Fibroblast of skin of abdomen (primary cell): ENCODE measurements around the gene CDC34.
A peak's percentile ranks its signal among the peaks of the same experiment; 100 is the strongest.

Source experiments
- DNase-seq: peaks from one replicate; pipeline ENCODE4 v3.0.0-alpha.2; 2013

CDC34 gene

DNA sequence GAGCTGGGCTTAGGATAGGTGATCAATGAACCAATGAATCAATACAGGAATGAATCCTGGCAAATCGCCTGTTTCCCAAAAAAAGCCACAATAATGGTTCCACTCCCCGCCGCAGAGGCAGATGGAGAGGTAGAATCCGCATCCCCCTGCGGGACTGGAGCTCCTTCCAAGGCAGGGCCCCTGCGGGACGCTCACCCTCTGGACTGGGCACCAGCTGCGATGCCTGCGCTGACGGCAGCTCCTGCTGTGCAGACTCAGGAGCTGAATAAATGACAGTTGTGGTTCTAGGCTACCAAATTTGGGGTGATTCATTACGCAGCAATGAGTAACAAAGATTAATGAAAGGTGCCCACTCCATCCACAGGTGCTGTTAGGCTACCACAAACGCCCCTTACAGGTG, 8.8 kb upstream of the CDC34 start:
- DNase-seq = no peak

DNA sequence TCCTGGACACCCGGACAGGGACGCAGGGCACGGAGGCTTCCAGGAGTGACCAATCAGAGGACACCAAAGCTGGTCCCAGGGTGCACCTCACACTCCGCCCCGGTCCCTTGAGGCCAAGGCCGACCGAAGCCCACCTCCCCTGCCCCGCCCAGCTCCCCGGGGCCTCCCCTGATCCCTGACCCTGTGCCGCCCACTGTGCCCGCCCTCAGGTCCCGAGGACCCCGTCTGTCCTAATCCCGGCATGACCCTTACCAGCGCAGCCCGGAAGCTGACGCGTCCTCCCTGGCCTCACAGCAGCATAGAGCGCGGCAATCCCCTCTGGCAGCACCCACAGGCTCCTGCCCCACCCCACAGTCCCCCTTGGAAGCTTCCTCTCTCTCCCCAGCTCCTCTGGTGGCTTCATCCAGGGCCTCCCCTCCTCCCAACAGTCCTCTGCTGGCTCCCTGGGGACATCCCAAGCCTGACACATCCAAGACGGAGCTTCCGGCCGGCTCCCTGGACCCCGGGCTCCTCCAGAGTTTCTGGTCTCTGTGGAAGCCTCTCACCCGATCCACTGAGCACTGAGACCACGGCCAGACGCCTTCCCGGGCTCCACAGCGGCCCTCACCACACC, 7.4 kb upstream of the CDC34 start:
- DNase-seq = peak; percentile 24

DNA sequence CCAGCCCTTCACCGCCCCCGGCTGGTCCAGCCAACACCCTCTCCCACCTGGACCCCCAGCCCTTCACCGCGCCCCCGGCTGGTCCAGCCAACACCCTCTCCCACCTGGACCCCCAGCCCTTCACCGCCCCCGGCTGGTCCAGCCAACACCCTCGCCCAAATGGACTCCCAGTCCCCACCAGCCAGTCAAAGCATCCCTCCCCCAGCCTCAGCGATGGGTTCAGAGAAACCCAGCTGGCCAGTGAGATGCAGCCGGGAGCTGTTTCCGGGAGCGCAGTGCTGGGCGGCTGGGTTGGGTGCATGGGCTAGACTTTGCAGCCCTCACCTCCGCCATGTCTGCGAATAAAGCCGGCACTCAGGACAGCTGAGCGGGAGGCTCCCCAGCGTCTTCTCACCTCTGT, 6.5 kb upstream of the CDC34 start:
- DNase-seq = no peak

DNA sequence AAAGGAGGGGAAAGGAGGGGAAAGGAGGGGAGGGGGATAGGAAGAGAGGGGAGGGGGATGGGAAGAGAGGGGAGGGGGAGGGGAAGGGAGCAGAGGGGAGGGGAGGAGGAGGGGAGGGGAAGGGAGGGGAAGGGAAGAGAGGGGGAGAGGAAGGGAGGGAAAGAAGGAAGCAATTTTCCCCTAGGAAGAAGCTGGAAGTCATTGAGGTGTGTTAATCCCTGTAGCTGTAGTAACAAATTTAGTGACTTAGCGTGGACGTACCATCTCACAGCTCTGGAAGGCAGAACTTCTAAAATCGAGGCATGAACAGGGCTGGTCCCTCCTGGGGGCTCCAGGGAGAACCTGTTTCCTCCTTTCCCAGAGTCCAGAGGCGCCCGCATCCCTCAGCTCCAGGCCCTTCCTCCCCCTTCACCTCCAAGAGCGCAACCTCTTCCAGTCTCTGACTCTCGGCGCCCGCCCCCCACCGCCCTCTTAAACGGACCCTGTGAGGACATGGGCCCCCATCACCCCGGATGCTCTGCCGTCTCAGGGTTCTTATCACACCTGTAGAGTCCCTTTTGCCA, 5.6 kb upstream of the CDC34 start:
- DNase-seq = no peak

DNA sequence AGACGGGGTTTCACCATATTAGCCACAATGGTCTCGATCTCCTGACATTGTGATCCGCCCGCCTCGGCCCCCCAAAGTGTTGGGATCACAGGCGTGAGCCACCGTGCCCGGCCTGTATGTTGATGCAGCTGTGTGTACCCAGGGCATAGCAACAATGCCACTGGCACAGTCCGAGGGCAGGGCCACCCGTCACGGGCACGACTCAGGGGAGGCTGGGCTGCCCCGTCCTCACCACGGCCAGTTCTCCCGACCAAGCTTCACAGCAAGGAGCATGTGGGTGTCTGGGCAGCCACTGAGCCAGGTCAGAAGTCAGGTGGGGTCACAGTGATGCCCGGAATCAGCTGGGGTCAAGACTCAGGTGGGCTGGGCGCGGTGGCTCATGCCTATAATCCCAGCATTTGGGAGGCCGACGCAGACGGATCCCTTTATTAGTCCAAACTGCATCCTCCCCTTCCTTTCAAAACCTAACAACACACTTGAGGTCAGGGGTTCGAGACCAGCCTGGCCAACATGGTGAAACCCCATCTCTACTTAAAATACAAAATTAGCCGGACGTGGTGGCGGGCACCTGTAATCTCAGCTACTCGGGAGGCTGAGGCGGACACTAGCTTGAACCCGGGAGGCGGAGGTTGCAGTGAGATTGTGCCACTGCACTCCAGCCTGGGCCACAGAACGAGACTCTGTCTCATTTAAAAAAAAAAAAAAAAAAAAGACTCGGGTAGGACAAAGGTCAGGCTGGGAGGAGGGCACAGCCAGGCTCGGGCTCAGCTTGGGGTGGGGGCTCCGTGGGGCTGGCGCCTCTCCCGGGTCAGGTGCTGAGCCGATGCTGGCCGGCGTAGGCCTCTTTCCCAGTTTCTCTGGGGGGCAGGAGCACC, 1.2 kb upstream of the CDC34 start:
- DNase-seq = no peak

DNA sequence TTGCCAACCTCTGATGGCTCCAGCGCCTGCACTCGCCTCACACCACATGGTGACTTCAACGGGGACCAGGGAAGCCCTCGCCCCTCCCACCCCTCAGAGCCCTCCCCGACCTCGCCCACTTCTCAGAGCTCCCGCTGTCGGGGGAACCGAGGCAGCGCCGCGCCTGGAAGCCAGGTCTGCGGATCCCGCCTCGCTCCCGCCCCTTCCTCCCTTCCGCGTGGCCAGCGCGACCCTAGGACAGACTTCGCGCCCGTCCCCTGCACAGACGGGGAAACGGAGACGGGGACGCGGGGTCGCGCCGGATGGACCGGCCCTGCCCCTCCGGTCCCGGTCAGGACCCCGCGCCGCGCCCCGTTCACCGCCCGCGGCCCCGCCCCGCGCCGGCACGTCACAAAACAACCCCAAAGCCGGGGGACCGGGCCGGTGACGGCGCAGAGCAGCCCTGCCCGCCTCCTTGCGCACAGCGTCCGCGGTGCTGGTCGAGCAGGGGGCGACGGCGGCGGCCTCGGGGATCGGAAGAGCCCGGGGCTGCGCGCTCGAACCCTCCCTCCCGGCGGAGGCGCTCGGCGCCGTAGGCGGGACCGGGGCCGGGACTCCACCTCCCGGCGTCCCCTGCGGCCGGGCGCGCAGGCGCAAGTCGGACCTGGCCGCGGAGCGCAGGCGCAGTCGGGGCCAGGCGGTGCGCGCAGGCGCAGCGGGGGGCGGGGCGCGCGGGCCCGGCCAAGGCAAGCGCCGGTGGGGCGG, 379 bp upstream of the CDC34 start:
- peak; percentile 84 for DNase-seq

DNA sequence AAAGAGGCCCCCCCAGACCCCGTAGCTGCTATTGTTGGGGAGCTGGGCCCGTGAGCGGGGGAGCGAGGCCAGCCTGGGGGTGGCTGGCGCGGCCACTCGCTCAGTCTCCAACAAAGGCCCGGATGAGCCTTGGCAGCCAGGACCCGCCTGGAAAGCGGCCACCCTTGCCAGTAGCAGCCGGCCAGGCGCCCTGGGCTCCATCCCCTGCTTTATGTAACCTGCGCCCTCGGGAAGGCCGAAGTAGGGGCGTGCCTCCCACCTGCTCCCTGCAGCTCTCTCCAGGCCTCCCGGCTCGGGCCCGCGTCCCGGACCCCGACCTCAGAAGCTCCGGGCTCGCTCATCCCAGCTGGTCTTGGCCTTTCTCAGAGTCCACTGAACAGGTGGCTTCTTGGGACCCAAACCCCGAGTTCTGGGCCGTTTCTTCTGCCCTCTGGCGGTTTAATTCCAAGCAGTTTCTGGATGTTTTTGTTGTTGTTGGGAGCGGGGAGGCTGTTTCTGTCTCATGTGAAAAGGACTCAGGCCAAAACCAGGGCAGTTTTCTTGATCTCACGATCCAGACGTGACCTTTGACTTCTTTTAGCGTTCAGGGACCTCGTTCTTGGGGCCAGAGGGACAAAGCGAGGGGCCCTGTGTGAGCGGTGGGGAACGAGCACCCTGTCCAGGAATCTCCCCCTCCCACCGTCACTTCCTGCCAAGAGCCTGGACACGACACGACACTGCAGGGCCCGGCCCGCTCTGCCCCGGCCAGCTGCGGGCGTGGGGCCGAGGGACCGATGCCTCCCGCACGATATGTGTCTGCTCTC, 1.2 kb downstream of the CDC34 start:
- DNase-seq = peak; percentile 61

DNA sequence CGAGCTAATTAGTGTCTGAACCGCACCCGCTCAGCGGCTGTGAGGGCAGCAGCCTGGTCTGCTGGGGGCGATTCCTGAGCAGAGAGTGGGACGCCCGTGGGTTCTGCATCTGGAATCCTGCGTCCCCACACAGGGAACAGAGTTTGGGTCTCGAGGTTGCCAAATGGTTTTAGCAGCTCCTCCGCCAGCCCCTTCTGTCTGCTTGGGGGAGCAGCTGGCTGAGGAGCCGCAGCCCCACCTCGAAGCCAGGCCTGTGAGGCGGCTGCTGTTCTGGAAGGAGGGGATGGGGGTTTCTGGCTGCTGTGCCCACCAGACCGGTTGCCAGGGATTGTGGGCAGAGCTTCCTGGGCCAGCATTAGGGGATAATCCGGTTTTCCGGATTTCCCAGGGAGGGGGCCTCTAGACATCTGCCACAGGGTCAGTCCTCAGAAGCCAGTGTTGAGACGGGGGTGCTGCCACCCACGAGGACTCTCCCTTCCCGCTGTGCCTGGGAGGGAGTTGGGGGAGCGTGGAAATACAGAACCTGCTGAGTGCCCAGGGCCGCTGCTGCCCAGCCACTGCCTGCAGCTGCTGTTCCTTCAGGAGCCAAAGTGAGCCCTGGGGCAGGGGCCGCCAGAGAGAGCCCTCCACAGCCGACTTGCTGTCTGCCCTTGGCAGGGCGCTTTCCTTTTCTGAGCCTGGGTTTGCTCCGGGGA, 2.0 kb downstream of the CDC34 start:
- no peak for DNase-seq

DNA sequence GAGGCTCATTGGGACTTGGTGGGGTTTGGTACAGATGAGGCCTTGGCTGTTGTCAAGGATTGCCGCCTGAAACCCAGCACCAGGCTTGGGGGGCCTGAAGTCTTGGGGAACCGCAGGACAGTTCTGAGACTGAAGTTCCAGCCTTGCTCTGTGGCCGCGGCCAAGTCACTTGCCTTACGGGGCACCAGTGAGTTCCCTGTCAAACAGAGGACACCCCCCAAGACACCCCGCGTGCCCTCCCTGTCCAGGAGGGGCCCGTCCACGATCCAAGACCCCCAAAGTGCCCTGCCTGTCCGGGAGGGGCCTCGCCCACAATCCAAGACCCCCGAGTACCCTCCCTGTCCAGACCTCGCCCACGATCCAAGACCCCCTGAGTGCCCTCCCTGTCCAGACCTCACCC, 2.5 kb downstream of the CDC34 start:
- DNase-seq = no peak

DNA sequence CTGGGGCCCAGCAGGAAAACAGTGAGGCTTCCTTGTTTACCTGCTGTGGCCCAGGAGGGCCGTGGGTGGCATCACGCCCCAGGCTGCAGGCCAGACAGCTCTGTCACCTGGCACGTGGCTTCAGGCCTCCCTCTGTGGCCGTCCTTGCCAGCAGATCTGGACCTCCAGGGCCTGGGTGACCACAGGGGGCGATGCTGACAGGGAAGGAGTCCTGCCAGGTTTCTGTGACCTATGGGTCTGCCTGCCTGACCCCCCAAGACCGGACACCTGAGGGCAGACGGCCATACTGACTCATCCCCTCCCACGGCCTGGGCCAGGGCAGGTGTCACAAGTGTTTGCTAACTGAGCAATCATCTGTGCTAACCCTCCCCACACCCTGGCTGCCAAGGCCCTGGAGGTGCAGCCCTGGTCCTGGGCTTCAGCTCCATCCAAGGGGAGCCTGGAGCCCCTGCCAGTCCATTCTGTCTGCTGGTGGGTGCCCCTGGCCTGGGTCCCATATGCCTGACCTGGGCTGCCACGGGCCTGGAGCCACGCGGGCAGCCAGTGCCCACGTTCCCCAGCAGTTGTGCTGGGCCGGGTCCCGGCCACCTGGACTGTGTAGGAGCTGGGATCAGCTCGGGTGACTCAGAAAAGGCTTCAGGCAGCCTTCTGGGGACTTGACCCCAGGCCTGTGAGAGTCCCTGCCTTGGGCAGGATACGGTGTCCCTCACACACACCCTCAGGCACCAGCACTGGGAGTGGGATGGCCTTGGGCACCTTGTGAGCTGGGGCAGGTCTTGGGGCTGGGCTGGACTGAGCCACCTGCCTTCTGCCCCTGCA, 3.7 kb downstream of the CDC34 start:
- DNase-seq = no peak

DNA sequence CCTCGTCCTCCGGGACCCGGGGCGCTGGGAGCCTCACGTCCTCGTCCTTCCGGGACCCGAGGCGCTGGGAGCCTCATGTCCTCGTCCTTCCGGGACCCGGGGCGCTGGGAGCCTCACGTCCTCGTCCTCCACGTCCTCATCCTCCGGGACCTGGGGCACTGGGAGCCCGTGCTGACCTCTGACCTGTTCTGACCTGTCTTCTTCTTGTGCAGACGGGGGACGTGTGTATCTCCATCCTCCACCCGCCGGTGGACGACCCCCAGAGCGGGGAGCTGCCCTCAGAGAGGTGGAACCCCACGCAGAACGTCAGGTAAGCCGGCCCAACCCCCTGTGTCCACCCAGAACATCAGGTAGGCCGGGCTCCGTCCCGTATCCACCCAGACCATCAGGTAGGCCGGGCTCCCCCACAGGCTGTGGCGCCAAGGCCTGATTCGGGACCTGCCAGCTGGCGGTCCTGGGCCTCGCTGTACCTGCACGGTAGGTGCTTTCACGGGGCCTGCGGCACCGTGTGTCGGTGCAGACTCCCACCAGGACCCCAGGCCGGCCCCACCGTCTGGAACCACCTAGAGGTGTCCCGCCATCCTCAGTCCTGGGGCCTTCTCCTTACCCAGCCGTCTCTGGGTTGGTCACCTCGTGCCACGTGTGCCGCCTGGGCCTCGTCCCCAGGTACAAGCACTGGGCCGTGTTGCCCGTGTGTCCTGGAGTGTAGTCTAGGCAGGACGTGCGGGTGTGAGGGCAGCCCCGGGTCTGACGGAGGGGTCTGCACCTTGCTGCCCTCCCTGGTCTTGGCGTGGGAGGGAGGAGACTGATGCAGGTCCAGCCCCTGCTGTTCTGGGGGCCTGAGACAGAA, 4.7 kb downstream of the CDC34 start:
- no peak for DNase-seq

DNA sequence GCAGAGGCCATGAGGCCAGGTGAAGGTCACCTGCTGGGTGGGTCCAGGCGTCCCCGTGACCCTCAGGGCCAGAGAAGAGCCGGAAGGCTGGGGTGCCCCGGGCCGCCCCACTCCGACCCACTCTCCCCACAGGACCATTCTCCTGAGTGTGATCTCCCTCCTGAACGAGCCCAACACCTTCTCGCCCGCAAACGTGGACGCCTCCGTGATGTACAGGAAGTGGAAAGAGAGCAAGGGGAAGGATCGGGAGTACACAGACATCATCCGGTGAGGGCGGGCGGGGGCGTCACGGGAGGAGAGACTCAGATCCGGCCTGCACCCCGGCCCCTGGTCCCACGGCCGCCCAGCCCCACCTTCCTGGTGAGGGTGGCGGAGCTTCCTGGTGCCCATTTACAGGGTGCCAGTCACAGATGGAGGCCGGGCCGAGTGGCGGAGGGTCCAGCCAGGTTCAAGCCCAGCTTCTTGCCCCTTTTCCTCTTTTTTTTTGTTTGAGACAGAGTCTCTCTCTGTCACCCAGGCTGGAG, 5.4 kb downstream of the CDC34 start:
- DNase-seq = no peak

DNA sequence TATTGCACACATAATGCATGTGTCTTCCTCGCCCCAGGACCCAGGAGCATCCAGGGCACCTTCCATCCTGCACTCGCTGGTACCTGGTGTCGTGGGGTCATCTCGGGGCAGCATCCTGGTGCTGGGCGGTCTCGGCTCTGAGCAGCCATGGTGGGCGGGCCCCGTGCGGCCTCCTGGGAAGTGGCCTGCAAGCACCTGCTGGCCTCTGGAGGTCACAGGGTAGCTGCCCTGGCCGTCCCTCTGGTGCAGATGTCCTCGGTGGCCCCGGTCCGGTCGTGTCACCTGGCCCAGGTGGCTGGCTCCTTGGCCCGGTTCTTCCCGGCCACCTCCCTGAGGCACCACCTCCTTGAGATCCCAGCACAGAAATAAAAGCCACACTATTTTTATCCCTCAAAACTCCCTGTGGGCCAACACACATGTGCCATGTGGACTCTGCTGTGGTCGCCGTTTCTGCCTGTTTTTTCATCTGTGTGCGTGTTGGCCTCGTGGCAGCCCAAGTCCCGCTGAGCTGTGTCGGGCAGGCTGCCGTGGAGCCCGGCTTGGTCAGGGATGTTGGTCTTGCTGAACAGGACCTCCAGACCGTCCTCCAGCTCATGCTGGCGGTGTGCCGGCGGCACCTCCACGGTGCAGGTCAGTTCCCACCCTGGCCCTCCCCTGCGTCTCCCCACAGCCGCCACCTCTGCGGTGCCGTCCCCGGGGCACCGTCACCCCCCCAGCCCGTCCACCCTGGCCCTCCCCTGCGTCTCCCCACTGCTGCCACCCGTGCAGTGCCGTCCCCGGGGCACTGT, 7.3 kb downstream of the CDC34 start:
- no peak for DNase-seq

DNA sequence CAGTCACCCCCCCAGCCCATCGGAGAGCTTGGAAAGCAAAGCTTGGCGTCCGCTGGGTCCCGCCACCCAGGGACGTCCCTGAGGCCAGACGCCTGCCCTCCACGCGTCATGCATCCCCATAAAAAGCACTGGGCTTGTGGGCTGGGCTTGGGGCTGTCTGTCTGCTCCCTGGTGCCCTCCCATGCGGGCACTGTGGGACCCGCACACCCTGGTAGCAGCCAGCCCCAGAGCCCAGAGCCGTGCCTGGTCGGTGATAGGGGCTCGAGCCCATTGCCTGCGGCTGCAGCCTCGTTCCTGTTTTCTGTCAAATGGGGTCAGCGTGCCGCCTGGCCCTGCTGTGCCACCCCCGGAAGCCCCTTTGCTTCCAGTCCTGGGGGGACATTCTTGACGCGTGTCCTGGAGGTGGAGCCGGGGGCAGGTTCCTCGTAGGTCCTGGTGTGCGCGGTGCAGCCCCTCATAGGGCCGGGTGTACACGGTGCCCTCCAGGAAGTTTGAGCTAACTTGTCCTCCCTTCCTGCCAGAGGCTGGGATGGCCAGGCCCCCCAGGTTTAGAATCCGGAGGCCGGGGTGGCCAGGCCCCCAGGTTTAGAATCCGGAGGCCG, 8.0 kb downstream of the CDC34 start:
- DNase-seq = no peak

DNA sequence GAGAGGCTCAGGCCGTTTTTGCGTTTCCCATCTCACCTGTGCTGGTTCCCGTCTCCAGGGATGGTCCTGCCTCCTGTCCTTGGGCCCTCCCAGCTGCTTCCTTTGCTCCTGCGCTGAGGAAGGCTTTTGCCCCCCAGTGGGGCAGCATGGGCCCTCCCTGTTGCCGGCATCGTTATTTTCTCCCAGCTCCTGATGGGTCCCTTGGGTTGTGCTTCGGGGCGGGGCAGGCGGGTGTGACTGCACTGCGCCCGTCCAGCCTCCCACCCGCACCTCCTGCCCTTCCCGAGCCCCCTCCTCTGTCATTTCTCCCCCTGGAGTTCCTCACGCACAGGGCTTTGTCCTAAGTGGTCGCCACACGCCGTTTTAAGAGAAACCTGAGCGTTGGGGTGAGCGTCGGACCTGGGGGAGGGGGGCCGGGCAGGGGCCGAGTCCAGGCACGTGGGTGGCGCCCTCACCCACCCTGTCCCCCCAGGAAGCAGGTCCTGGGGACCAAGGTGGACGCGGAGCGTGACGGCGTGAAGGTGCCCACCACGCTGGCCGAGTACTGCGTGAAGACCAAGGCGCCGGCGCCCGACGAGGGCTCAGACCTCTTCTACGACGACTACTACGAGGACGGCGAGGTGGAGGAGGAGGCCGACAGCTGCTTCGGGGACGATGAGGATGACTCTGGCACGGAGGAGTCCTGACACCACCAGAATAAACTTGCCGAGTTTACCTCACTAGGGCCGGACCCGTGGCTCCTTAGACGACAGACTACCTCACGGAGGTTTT, 9.5 kb downstream of the CDC34 start:
- no peak for DNase-seq

DNA sequence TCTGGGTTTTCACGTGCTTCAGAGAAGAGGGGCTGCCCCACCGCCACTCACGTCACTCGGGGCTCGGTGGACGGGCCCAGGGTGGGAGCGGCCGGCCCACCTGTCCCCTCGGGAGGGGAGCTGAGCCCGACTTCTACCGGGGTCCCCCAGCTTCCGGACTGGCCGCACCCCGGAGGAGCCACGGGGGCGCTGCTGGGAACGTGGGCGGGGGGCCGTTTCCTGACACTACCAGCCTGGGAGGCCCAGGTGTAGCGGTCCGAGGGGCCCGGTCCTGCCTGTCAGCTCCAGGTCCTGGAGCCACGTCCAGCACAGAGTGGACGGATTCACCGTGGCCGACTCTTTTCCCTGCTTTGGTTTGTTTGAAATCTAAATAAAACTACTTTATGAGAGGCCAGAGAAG, 10.1 kb downstream of the CDC34 start:
- DNase-seq = no peak

DNA sequence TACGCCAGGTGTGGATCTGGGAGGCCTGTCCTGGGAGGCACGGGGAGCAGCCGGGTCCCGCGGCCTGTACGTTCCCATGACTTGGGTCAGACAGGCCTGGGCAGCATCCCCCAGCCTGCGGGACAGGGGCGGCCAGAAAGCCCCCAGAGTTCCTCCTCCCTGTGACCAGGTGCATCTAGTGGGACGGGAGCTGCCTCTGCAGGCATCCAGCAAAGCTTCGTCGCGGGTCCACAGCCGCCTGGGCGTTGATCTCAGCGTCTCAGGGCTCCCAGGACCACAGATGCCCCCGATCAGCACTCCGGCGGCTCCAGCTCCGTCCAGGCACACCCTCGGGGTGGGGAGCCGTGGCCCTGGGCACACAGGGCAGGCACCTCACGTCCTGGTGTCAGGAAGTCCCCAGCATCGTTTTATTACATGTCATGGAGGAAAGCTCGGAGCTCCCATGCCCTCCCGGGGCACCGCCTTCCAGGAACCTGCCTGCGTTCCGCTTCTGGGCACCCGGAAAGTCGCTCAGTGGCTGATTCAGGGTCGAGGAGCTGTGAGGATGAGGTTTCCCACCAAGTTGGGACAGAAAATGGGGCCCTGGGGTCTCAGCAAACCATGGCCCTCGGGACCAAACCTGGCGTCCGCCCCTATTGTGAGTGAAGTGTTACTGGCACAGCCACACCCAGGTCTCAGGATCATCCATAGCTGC, 10.8 kb downstream of the CDC34 start:
- DNase-seq = no peak
